Loucy (cell line): ENCODE measurements around the gene USPL1.

Experiments
- H2AFZ ChIP-seq: fragments of 200-600 bp; sonication (generic); 2 replicates; pipeline ENCODE4 v1.6.0; 2016; ENCODE audit warnings: antibody characterized with exemption, mild to moderate bottlenecking, low read length, moderate library complexity
- H3F3A ChIP-seq: fragments of 200-600 bp; 2 replicates; pipeline ENCODE4 v1.6.0; 2016; ENCODE audit warnings: antibody characterized with exemption, low read depth, mild to moderate bottlenecking
- H3K27me3 ChIP-seq: fragments of 200-600 bp; sonication (generic); 2 replicates; pipeline ENCODE4 v1.6.1; 2014; ENCODE audit warnings: low read length, mild to moderate bottlenecking; ENCODE audit not compliant: insufficient read depth, poor library complexity, severe bottlenecking
- H3K36me3 ChIP-seq: fragments of 200-600 bp; sonication (generic); 2 replicates; pipeline ENCODE4 v1.6.1; 2016; ENCODE audit warnings: low read length; ENCODE audit not compliant: insufficient read depth
- H3K4me1 ChIP-seq: fragments of 200-600 bp; sonication (generic); 2 replicates; pipeline ENCODE4 v1.5.1; 2014; ENCODE audit warnings: low read length, mild to moderate bottlenecking; ENCODE audit not compliant: insufficient read depth, poor library complexity, severe bottlenecking
- H3K4me2 ChIP-seq: fragments of 200-600 bp; sonication (generic); 2 replicates; pipeline ENCODE4 v1.6.0; 2014; ENCODE audit warnings: antibody characterized with exemption, low read length, low read depth, mild to moderate bottlenecking; ENCODE audit not compliant: poor library complexity, severe bottlenecking
- H3K4me3 ChIP-seq: fragments of 200-600 bp; sonication (generic); 2 replicates; pipeline ENCODE4 v1.5.1; 2014; ENCODE audit warnings: low read length, mild to moderate bottlenecking, mixed read lengths; ENCODE audit not compliant: poor library complexity, severe bottlenecking
- H3K79me2 ChIP-seq: fragments of 200-600 bp; sonication (generic); 2 replicates; pipeline ENCODE4 v1.6.1; 2014; ENCODE audit warnings: low read length; ENCODE audit not compliant: insufficient read depth
- H3K9ac ChIP-seq: fragments of 200-600 bp; sonication (generic); 2 replicates; pipeline ENCODE4 v1.6.0; 2014; ENCODE audit warnings: mild to moderate bottlenecking, low read depth, low read length, moderate library complexity; ENCODE audit not compliant: poor library complexity, severe bottlenecking
- H3K9me2 ChIP-seq: fragments of 200-600 bp; sonication (generic); replicated peaks from 2 replicates; pipeline ENCODE4 v1.6.1; 2016; ENCODE audit warnings: low read depth, low read length, mixed read lengths
- H3K9me3 ChIP-seq: fragments of 200-600 bp; sonication (generic); 2 replicates; pipeline ENCODE4 v1.6.1; 2014; ENCODE audit warnings: mild to moderate bottlenecking, antibody characterized with exemption, low read length, low read depth; ENCODE audit not compliant: insufficient read depth
- H4K20me1 ChIP-seq: fragments of 200-600 bp; sonication (generic); 2 replicates; pipeline ENCODE4 v1.6.0; 2014; ENCODE audit warnings: antibody characterized with exemption, low read length, mild to moderate bottlenecking; ENCODE audit not compliant: insufficient read depth, poor library complexity, severe bottlenecking
- CTCF ChIP-seq: fragments of 200-600 bp; sonication (generic); conservative IDR thresholded peaks from 2 replicates; pipeline ENCODE4 v1.5.1; 2014; ENCODE audit warnings: mild to moderate bottlenecking, antibody characterized with exemption, low read length
- EZH2phosphoT487 ChIP-seq: fragments of 200-600 bp; IDR thresholded peaks from 2 replicates; pipeline ENCODE4 v1.6.1; 2018; ENCODE audit warnings: antibody characterized with exemption, mild to moderate bottlenecking, moderate library complexity, borderline replicate concordance

Gene USPL1

GRCh38 chr13:30619731-30620130 is 2.0 kb downstream of the USPL1 start:
- no peaks in the 10 kb centered on the region for H3K27me3 ChIP-seq
- H4K20me1 ChIP-seq: peaks cover 61% of the 10 kb centered on the region
- H2AFZ ChIP-seq: no peak overlapping the region
- peaks cover 65% of the 10 kb centered on the region for H3K4me1 ChIP-seq
- peaks cover 11% of the 10 kb centered on the region for H3K36me3 ChIP-seq
- peak overlapping the region; percentile 91 for H3K9ac ChIP-seq
- peak overlapping the region; percentile 98 for H3K4me2 ChIP-seq
- no peaks in the 10 kb centered on the region for H3K9me3 ChIP-seq
- no peaks in the 10 kb centered on the region for H3K9me2 ChIP-seq
- H3K4me3 ChIP-seq: peak overlapping the region; percentile 94
- no peaks in the 10 kb centered on the region for H3F3A ChIP-seq
- TF ChIP-seq CTCF (no peak), EZH2phosphoT487 (no peak)
- peaks cover 88% of the 10 kb centered on the region for H3K79me2 ChIP-seq

GRCh38 chr13:30620941-30621340 is 3.2 kb downstream of the USPL1 start:
- Histone ChIP-seq H4K20me1 (peaks cover 64% of the 10 kb centered on the region), H3K4me1 (peaks cover 59% of the 10 kb centered on the region), H2AFZ (no peak overlapping the region), H3K9me3 (no peaks in the 10 kb centered on the region), H3K4me3 (peak overlapping the region; percentile 94), H3K9ac (peak overlapping the region; percentile 91), H3K4me2 (peak overlapping the region; percentile 98), H3F3A (no peaks in the 10 kb centered on the region), H3K79me2 (peaks cover 88% of the 10 kb centered on the region), H3K36me3 (peaks cover 17% of the 10 kb centered on the region), H3K27me3 (no peaks in the 10 kb centered on the region), H3K9me2 (no peaks in the 10 kb centered on the region)
- TF ChIP-seq CTCF: no peak
- TF ChIP-seq EZH2phosphoT487: no peak

GRCh38 chr13:30622551-30622950 is 4.8 kb downstream of the USPL1 start:
- peak overlapping the region; percentile 91 for H3K9ac ChIP-seq
- peaks cover 76% of the 10 kb centered on the region for H4K20me1 ChIP-seq
- peaks cover 96% of the 10 kb centered on the region for H3K79me2 ChIP-seq

More at GRCh38 chr13:30622551-30622950, 4.8 kb downstream of the USPL1 start:
- TF ChIP-seq CTCF: no peak
- no peak for TF ChIP-seq EZH2phosphoT487
- Histone ChIP-seq H3K9me3 (no peaks in the 10 kb centered on the region), H3K4me1 (peaks cover 56% of the 10 kb centered on the region), H2AFZ (no peak overlapping the region), H3K27me3 (no peaks in the 10 kb centered on the region), H3K4me2 (peak overlapping the region; percentile 98), H3K36me3 (peaks cover 17% of the 10 kb centered on the region), H3K9me2 (no peaks in the 10 kb centered on the region), H3F3A (no peaks in the 10 kb centered on the region; the same call in 1 of the 2 replicates), H3K4me3 (peak overlapping the region; percentile 94)
